ENCODE measurements around the gene ZNF385D. TPM values are rescaled to one million over a fixed set of nuclear protein-coding genes. Genes with fewer than 3 reads are reported as not detected.

Gene ZNF385D
- total RNA-seq, 1 experiment from 2014 or later, result 5.9 TPM

DNA sequence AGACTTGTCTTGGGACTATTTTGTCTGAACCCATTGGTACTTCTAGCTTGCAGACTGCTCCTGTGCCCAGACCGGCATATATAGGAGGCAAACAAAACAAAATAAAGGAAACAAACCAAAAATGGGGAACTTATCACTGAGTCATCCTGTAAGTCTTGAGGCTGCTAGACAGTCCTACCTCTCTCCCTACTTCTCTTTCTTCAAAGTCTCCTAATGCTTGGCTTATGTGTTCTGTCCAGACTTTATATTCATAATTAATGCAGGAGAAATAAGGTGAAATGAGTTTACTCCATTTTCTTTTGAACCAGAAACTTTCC lies 266.2 kb downstream of the ZNF385D start:
- Histone ChIP-seq H3K27ac (ENCODE audit: low read length) (no peak overlapping the region), H3K36me3 (ENCODE audit: low read depth, low read length) (no peaks in the 10 kb centered on the region), H3K4me2 (ENCODE audit: low read length) (no peak overlapping the region), H3K9me3 (ENCODE audit: low read length) (no peaks in the 10 kb centered on the region), H3K4me3 (ENCODE audit: low read length) (no peak overlapping the region), H3K4me1 (ENCODE audit: insufficient read depth, low read length) (peaks cover 9% of the 10 kb centered on the region), H3K9me2 (replicated peaks; ENCODE audit: low read length) (no peaks in the 10 kb centered on the region), H3F3A (ENCODE audit: low read length, unreplicated experiment) (no peaks in the 10 kb centered on the region), H2AFZ (ENCODE audit: low read length) (no peak overlapping the region), H3K9ac (ENCODE audit: low read length) (no peak overlapping the region), H4K20me1 (ENCODE audit: low read length) (no peaks in the 10 kb centered on the region), H3K27me3 (ENCODE audit: low read length) (no peaks in the 10 kb centered on the region), H3K79me2 (ENCODE audit: low read length) (no peaks in the 10 kb centered on the region)
- TF ChIP-seq EZH2phosphoT487 (IDR thresholded peaks at IDR 0.05; ENCODE audit: borderline replicate concordance, low read length) (no peak), EZH2 (IDR thresholded peaks at IDR 0.05; ENCODE audit: low read length, unreplicated experiment) (no peak)
- TF ChIP-seq, protein P1, sequence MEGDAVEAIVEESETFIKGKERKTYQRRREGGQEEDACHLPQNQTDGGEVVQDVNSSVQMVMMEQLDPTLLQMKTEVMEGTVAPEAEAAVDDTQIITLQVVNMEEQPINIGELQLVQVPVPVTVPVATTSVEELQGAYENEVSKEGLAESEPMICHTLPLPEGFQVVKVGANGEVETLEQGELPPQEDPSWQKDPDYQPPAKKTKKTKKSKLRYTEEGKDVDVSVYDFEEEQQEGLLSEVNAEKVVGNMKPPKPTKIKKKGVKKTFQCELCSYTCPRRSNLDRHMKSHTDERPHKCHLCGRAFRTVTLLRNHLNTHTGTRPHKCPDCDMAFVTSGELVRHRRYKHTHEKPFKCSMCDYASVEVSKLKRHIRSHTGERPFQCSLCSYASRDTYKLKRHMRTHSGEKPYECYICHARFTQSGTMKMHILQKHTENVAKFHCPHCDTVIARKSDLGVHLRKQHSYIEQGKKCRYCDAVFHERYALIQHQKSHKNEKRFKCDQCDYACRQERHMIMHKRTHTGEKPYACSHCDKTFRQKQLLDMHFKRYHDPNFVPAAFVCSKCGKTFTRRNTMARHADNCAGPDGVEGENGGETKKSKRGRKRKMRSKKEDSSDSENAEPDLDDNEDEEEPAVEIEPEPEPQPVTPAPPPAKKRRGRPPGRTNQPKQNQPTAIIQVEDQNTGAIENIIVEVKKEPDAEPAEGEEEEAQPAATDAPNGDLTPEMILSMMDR (conservative IDR thresholded peaks at IDR 0.05; ENCODE audit: low read depth, low read length), result no peak
- BruUV-seq (replicated peaks), result no TSS peak
- CTCF ChIA-PET, result interaction anchor here (0.6 kb wide), 1 partner anchor 452 kb away, joined by 3 read pairs; no protein-coding TSS in a partner anchor
- POLR2A ChIA-PET (ENCODE audit: unreplicated experiment), result no interaction called here
- DNase-seq (no peak), ATAC-seq (no peak)
- intact Hi-C loops (cut with micrococcal nuclease), result loop anchor here (2.0 to 10.0 kb wide), 3 partner anchors 340 to 1260 kb away; no protein-coding TSS in a partner anchor

DNA sequence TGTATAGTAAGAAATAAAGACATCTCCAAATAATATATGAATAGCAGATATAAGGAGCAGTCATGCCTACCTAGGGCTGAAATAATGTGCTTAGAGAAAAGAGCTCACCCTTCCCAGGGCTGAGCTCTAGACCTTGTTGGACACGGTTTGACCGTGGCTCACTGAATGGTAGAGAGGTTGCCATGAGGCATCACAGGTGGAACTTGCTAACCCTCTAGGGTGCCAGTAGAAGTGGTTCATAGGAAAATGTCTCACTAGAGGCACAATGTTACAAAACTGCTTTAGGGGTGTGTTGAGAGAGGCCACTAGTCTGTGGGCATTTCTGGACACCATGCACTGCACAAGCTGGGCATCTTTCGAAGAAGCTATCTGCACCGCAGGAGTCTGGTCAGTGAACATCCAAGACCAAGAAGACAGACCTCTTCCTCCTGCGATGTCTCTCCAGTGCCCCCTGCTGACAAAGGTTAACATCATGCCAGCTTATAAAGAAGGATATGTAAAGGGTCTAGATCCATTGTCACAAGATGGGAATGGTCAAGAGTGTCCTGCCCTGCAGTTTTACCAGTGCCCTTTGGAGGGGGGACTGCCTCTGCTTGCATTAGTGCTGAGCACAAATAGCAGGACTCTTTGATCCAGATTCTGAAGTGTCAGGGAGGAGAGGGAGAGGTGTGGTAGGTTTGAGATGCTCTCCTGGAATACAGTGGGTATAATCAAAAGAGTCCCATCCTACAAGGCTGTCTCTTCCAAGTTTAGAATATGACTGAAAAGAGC lies 266.8 kb downstream of the ZNF385D start:
- Histone ChIP-seq H4K20me1 (ENCODE audit: low read length) (no peaks in the 10 kb centered on the region), H3K27me3 (ENCODE audit: low read length) (no peaks in the 10 kb centered on the region), H3K9ac (ENCODE audit: low read length) (no peak overlapping the region), H3K4me1 (ENCODE audit: insufficient read depth, low read length) (peaks cover 9% of the 10 kb centered on the region), H2AFZ (ENCODE audit: low read length) (no peak overlapping the region), H3K36me3 (ENCODE audit: low read depth, low read length) (no peaks in the 10 kb centered on the region), H3K9me3 (ENCODE audit: low read length) (no peaks in the 10 kb centered on the region), H3F3A (ENCODE audit: low read length, unreplicated experiment) (no peaks in the 10 kb centered on the region), H3K4me2 (ENCODE audit: low read length) (no peak overlapping the region), H3K9me2 (replicated peaks; ENCODE audit: low read length) (no peaks in the 10 kb centered on the region), H3K4me3 (ENCODE audit: low read length) (no peak overlapping the region), H3K79me2 (ENCODE audit: low read length) (no peaks in the 10 kb centered on the region), H3K27ac (ENCODE audit: low read length) (no peak overlapping the region)
- ChIA-PET CTCF (interaction anchor here (0.7 to 0.8 kb wide), 2 partner anchors 267 to 1258 kb away, joined by 3 to 9 read pairs; partner anchors contain the start of gene ZNF385D), POLR2A (ENCODE audit: unreplicated experiment) (no interaction called here)
- TF ChIP-seq EZH2 (IDR thresholded peaks at IDR 0.05; ENCODE audit: low read length, unreplicated experiment), result no peak
- TF ChIP-seq EZH2phosphoT487 (IDR thresholded peaks at IDR 0.05; ENCODE audit: borderline replicate concordance, low read length), result no peak
- TF ChIP-seq, protein P1 (conservative IDR thresholded peaks at IDR 0.05; ENCODE audit: low read depth, low read length), result peak; percentile 86
- BruUV-seq (replicated peaks), result no TSS peak
- intact Hi-C loops (cut with micrococcal nuclease), result loop anchor here (2.0 to 10.0 kb wide), 3 partner anchors 339 to 1259 kb away; no protein-coding TSS in a partner anchor
- ATAC-seq, result peak; percentile 83
- DNase-seq, result peak; percentile 81

DNA sequence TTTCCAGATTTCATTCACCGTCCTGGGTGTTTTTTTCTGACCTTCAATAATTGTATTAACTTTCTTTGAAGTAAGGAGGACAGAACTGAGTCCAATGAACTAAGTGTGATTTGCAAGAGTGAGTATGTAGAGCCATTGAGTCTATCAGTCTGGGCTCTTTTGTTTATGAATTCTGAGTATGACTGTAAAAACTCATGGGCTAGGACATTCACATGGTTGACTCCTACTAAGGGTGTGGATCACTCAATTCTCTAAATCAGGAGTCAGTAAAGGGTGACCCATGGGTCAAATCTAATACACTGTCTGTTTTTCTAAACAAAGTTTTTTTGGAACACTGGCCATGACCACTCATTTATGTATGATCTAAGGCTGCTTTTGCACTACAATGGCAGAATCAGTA lies 269.0 kb downstream of the ZNF385D start:
- ATAC-seq, result no peak
- Histone ChIP-seq H3K9me3 (ENCODE audit: low read length) (no peaks in the 10 kb centered on the region), H3K9ac (ENCODE audit: low read length) (no peak overlapping the region), H3K79me2 (ENCODE audit: low read length) (no peaks in the 10 kb centered on the region), H3K9me2 (replicated peaks; ENCODE audit: low read length) (no peaks in the 10 kb centered on the region), H4K20me1 (ENCODE audit: low read length) (no peaks in the 10 kb centered on the region), H2AFZ (ENCODE audit: low read length) (no peak overlapping the region), H3K4me3 (ENCODE audit: low read length) (no peak overlapping the region), H3K36me3 (ENCODE audit: low read depth, low read length) (no peaks in the 10 kb centered on the region), H3K27ac (ENCODE audit: low read length) (no peak overlapping the region), H3F3A (ENCODE audit: low read length, unreplicated experiment) (no peaks in the 10 kb centered on the region), H3K4me1 (ENCODE audit: insufficient read depth, low read length) (peaks cover 8% of the 10 kb centered on the region), H3K4me2 (ENCODE audit: low read length) (no peak overlapping the region), H3K27me3 (ENCODE audit: low read length) (no peaks in the 10 kb centered on the region)
- BruUV-seq (replicated peaks), result no TSS peak
- no peak for DNase-seq
- intact Hi-C loops (cut with micrococcal nuclease), result loop anchor here (10.0 kb wide), 2 partner anchors 337 to 1137 kb away; no protein-coding TSS in a partner anchor
- POLR2A ChIA-PET (ENCODE audit: unreplicated experiment), result no interaction called here
- CTCF ChIA-PET, result no interaction called here
- no peak for TF ChIP-seq EZH2phosphoT487 (IDR thresholded peaks at IDR 0.05; ENCODE audit: borderline replicate concordance, low read length)
- no peak for TF ChIP-seq EZH2 (IDR thresholded peaks at IDR 0.05; ENCODE audit: low read length, unreplicated experiment)
- TF ChIP-seq, protein P1 (conservative IDR thresholded peaks at IDR 0.05; ENCODE audit: low read depth, low read length), result no peak

All from PC-3 (cell line).